Activated CD8-positive, alpha-beta memory T cell treated with anti-CD3 and anti-CD28 coated beads, Interleukin-2, amount 50 U/mL, for 1 hour (primary cell): ENCODE data around the gene DPH2.

Experiments used
- DNase-seq: peaks from one replicate; pipeline ENCODE4 v3.0.0-alpha.2; 2020; ENCODE audit errors: extremely low read depth

DPH2 gene

GRCh38 chr1:43983253-43983899, 13.6 kb downstream of the DPH2 start:
- no peak for DNase-seq

GRCh38 chr1:43984855-43985254, 15.0 kb downstream of the DPH2 start:
- no peak for DNase-seq

GRCh38 chr1:43985984-43986595, 16.3 kb downstream of the DPH2 start:
- DNase-seq, result no peak

GRCh38 chr1:43986712-43987111, 16.9 kb downstream of the DPH2 start:
- DNase-seq, result no peak

GRCh38 chr1:43987159-43987902, 17.5 kb downstream of the DPH2 start:
- DNase-seq, result no peak

- DNase-seq, result no peak
Observed at GRCh38 chr1:43990271-43991199, 20.7 kb downstream of the DPH2 start.

GRCh38 chr1:43991200-43991475, 21.3 kb downstream of the DPH2 start:
- no peak for DNase-seq

- no peak for DNase-seq
Observed at GRCh38 chr1:43991476-43992231, 21.8 kb downstream of the DPH2 start, which contains the start of gene CCDC24. Gene CCDC24 (plus strand): TSS chr1:43991599. CDS start chr1:43991879, 280 bp downstream.

GRCh38 chr1:43992232-43992995, 22.6 kb downstream of the DPH2 start:
- no peak for DNase-seq

GRCh38 chr1:43993206-43993914, 23.6 kb downstream of the DPH2 start:
- DNase-seq, result no peak

GRCh38 chr1:43994071-43994470, 24.3 kb downstream of the DPH2 start:
- DNase-seq, result no peak

GRCh38 chr1:43994794-43995790, 25.3 kb downstream of the DPH2 start:
- no peak for DNase-seq

GRCh38 chr1:43995984-43996732, 26.3 kb downstream of the DPH2 start:
- no peak for DNase-seq

GRCh38 chr1:43996733-43997115, 26.9 kb downstream of the DPH2 start:
- no peak for DNase-seq

GRCh38 chr1:43997295-43997999, 27.6 kb downstream of the DPH2 start:
- no peak for DNase-seq

- DNase-seq, result no peak
Observed at GRCh38 chr1:43998000-43998378, 28.2 kb downstream of the DPH2 start.

- DNase-seq, result no peak
Observed at GRCh38 chr1:43999455-43999854, 29.6 kb downstream of the DPH2 start.
